Osteocyte (in vitro differentiated cells): ENCODE data around the gene RFC3. TPM values are rescaled to one million over a fixed set of nuclear protein-coding genes. Genes with fewer than 3 reads are reported as not detected.

Experiments
- DNase-seq: peaks from one replicate; pipeline ENCODE4 v3.0.0; 2021; ENCODE audit warnings: mixed read lengths; ENCODE audit not compliant: unreplicated experiment; ENCODE audit errors: extremely low spot score
- H3K27ac Mint-ChIP-seq: one replicate; pipeline ENCODE4 v1.8.0; 2021; ENCODE audit warnings: mild to moderate bottlenecking, mixed read lengths; ENCODE audit not compliant: unreplicated experiment
- H3K27me3 Mint-ChIP-seq: one replicate; pipeline ENCODE4 v1.8.0; 2021; ENCODE audit warnings: mixed read lengths; ENCODE audit not compliant: unreplicated experiment
- H3K36me3 Mint-ChIP-seq: one replicate; pipeline ENCODE4 v1.8.0; 2021; ENCODE audit warnings: mixed read lengths; ENCODE audit not compliant: unreplicated experiment
- H3K4me1 Mint-ChIP-seq: one replicate; pipeline ENCODE4 v1.8.0; 2021; ENCODE audit warnings: mixed read lengths; ENCODE audit not compliant: unreplicated experiment
- H3K4me3 Mint-ChIP-seq: one replicate; pipeline ENCODE4 v1.8.0; 2021; ENCODE audit warnings: mild to moderate bottlenecking, moderate library complexity, mixed read lengths; ENCODE audit not compliant: unreplicated experiment
- H3K9me3 Mint-ChIP-seq: one replicate; pipeline ENCODE4 v1.8.0; 2021; ENCODE audit warnings: mixed read lengths; ENCODE audit not compliant: unreplicated experiment
- total RNA-seq: library from RNA; stranded (reverse); gene quantifications from 2 replicates; pipeline ENCODE4 v1.2.1, GENCODE V29; 2021
- TF ChIP-seq, protein P1 (sequence below): fragments of 200-600 bp; sonication (generic); IDR thresholded peaks from 2 replicates; pipeline ENCODE4 v1.5.0; 2021; ENCODE audit warnings: antibody characterized with exemption, mild to moderate bottlenecking, moderate library complexity

Gene RFC3
- total RNA-seq, 1 donor from 2014 or later = 7.1 TPM

DNA sequence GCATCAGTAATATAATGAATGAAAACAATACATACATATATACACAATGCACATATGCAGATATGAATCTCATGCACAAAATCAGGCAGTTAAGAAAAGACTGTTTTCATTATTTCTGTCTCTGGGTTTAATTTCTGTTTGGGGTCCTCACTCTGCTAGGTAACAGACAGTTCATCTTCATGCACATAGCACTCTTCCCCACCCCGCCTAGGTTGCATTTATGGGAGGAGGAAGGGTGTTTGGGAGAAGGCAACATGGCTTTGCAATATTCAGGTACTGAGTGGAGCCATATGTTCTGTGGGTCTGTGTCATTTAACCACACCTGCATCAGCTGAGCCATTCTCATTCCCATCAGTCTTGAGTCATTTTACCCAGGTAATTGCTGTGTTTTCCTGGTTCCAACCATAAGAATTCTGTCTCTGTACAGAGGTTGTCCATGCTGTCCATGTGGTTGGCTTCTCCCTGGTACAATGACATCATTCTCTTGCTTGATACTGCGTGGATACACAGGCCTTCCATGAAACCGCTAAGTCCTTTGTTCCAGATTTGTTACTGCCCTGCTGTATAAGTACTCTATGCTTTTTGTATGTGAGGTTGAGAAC is 45.3 kb downstream of the RFC3 start:
- no peaks in the 10 kb centered on the region for H3K9me3 Mint-ChIP-seq
- H3K27ac Mint-ChIP-seq = no peak overlapping the region
- H3K4me3 Mint-ChIP-seq = no peak overlapping the region
- no peaks in the 10 kb centered on the region for H3K4me1 Mint-ChIP-seq
- TF ChIP-seq, protein P1, sequence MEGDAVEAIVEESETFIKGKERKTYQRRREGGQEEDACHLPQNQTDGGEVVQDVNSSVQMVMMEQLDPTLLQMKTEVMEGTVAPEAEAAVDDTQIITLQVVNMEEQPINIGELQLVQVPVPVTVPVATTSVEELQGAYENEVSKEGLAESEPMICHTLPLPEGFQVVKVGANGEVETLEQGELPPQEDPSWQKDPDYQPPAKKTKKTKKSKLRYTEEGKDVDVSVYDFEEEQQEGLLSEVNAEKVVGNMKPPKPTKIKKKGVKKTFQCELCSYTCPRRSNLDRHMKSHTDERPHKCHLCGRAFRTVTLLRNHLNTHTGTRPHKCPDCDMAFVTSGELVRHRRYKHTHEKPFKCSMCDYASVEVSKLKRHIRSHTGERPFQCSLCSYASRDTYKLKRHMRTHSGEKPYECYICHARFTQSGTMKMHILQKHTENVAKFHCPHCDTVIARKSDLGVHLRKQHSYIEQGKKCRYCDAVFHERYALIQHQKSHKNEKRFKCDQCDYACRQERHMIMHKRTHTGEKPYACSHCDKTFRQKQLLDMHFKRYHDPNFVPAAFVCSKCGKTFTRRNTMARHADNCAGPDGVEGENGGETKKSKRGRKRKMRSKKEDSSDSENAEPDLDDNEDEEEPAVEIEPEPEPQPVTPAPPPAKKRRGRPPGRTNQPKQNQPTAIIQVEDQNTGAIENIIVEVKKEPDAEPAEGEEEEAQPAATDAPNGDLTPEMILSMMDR = no peak
- no peaks in the 10 kb centered on the region for H3K36me3 Mint-ChIP-seq
- no peak for DNase-seq
- no peaks in the 10 kb centered on the region for H3K27me3 Mint-ChIP-seq

DNA sequence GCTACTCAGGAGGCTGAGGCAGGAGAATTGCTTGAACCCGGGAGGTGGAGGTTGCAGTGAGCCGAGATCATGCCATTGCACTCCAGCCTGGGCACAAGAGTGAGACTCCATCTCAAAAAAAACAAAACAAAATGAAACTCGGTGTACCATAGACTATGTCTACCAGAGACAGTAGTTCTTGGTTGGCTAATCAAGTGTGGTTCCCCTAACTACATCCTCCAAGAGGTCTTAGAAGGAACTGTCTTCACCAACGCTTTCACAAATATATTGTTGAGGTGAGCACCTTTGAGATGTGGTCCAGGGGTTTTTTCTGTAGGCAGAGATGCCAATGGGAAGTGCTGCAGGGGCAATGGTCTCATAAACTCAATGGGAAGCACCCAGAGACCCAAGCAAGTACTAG is 48.0 kb downstream of the RFC3 start:
- Mint-ChIP-seq H3K4me3 (no peak overlapping the region), H3K9me3 (no peaks in the 10 kb centered on the region), H3K27me3 (no peaks in the 10 kb centered on the region), H3K4me1 (no peaks in the 10 kb centered on the region), H3K27ac (no peak overlapping the region), H3K36me3 (no peaks in the 10 kb centered on the region)
- TF ChIP-seq, protein P1 = no peak
- no peak for DNase-seq

DNA sequence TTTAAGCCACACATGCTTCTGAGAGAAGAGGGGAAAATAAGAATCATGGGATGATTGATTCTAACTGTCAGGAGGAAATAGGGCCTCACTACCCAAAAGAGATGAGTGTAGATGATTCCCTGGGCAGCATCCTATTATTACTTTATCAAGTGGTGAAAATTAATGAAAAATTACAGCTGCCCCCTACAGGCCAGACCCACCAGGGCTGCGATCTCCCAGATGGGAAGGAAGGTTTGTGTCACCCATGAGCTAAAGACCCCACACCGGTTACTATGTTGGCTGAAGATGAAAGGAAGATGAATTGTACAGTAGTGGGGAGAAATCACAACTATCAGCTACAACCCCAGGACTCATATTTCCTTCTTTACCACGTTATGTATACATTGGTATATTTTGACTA is 49.5 kb downstream of the RFC3 start:
- DNase-seq = no peak
- TF ChIP-seq, protein P1 = no peak
- Mint-ChIP-seq H3K4me1 (no peaks in the 10 kb centered on the region), H3K4me3 (no peak overlapping the region), H3K9me3 (no peaks in the 10 kb centered on the region), H3K27me3 (no peaks in the 10 kb centered on the region), H3K27ac (no peak overlapping the region), H3K36me3 (no peaks in the 10 kb centered on the region)

DNA sequence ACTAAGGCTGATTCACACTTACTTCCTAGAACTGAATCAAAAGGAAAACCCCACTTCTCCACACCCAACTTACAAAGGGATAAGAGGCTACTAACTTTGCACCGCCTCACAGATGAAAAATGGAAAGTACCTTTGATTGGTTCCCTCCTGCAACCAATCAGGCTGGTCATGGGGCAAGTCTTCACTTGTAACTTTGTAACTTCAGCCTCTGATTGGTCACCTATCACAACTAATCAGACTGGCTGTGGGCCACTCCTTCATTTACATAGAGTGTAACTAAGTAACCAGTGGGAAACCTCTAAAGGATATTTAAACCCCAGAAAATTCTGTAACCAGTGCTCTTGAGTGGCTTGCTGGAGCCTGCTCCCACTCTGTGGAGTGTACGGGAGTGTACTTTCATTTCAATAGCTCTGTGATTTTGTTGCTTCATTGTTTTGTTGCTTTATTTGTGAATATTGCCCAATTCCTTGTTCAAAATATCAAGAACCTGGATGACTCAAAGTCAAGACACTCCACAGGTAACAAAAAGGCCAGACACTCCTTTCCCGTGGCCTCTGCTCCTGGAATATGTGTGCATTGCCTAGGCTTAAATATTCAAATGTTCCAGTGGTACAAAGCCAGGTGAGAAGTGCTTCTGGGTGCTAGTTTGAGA is 50.5 kb downstream of the RFC3 start:
- H3K9me3 Mint-ChIP-seq = no peaks in the 10 kb centered on the region
- no peak overlapping the region for H3K4me3 Mint-ChIP-seq
- TF ChIP-seq, protein P1 = no peak
- DNase-seq = no peak
- no peak overlapping the region for H3K27ac Mint-ChIP-seq
- no peaks in the 10 kb centered on the region for H3K27me3 Mint-ChIP-seq
- H3K36me3 Mint-ChIP-seq = no peaks in the 10 kb centered on the region
- no peaks in the 10 kb centered on the region for H3K4me1 Mint-ChIP-seq

DNA sequence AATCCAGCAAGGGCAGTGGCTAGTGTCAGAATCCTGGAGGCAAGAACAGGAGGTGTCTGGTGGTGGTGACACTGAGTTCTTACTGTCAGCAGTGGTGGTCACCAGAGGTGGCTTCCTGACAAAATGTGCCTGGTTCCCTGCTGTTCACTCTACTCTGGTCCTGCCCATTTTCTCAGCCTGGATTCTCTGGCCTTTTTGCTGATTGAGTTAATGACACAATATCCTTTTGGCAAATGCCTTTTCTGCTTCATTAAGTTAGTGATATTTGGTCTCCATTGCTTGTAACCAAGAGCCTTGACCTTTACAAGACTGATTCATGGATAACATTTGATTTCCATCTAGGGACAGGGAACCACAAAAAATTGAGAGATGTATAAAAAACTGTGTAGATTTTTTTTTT is 51.1 kb downstream of the RFC3 start:
- H3K4me3 Mint-ChIP-seq = no peak overlapping the region
- no peaks in the 10 kb centered on the region for H3K9me3 Mint-ChIP-seq
- TF ChIP-seq, protein P1 = no peak
- no peak overlapping the region for H3K27ac Mint-ChIP-seq
- H3K36me3 Mint-ChIP-seq = no peaks in the 10 kb centered on the region
- DNase-seq = no peak
- no peaks in the 10 kb centered on the region for H3K27me3 Mint-ChIP-seq
- H3K4me1 Mint-ChIP-seq = no peaks in the 10 kb centered on the region
